WTC11 (cell line): ENCODE results near the gene CYP2C18. TPM values are rescaled to one million over a fixed set of nuclear protein-coding genes. Genes with fewer than 3 reads are reported as not detected.

Experiments
- ATAC-seq: fragments of 200-7000 bp; cut with Tn5 transposase; 2 replicates; pipeline ENCODE4 v1.10.0; 2021; ENCODE audit warnings: mild to moderate bottlenecking, moderate library complexity
- CTCF ChIA-PET: fragments of 300-600 bp; sonication (Branson Sonifier 250); formaldehyde crosslinking; loops from one replicate; lab custom pipeline; 2021; ENCODE audit warnings: antibody characterized with exemption; lab: Charles Lee
- POLR2A ChIA-PET: fragments of 350-600 bp; sonication (Branson Sonifier 250); formaldehyde crosslinking; loops from one replicate; lab custom pipeline; 2021; ENCODE audit warnings: antibody characterized with exemption; lab: Charles Lee
- DNase-seq: peaks from one replicate; pipeline ENCODE4 v3.0.0; 2021; ENCODE audit warnings: low spot score
- H3K27ac Mint-ChIP-seq: 2 replicates; pipeline ENCODE4 v1.8.0; 2021; ENCODE audit warnings: mixed read lengths
- H3K27me3 Mint-ChIP-seq: 2 replicates; pipeline ENCODE4 v1.8.0; 2021; ENCODE audit warnings: low read depth, mild to moderate bottlenecking, moderate library complexity, mixed read lengths
- H3K36me3 Mint-ChIP-seq: 2 replicates; pipeline ENCODE4 v1.8.0; 2021; ENCODE audit warnings: mixed read lengths
- H3K4me1 Mint-ChIP-seq: 2 replicates; pipeline ENCODE4 v1.8.0; 2022; ENCODE audit warnings: mixed read lengths
- H3K4me3 Mint-ChIP-seq: 2 replicates; pipeline ENCODE4 v1.8.0; 2021; ENCODE audit warnings: mild to moderate bottlenecking, moderate library complexity, mixed read lengths
- H3K9me3 Mint-ChIP-seq: 2 replicates; pipeline ENCODE4 v1.8.0; 2021; ENCODE audit warnings: mixed read lengths
- AFF4 ChIP-seq: sonication (generic); formaldehyde crosslinking; IDR thresholded peaks from 2 replicates; pipeline ENCODE4 v1.8.1; 2023; ENCODE audit warnings: mild to moderate bottlenecking, missing genetic modification reagents, borderline replicate concordance
- CBFB ChIP-seq: sonication (generic); formaldehyde crosslinking; IDR thresholded peaks from 2 replicates; pipeline ENCODE4 v1.8.1; 2022; ENCODE audit warnings: mild to moderate bottlenecking, low read depth, missing genetic modification reagents
- E2F5 ChIP-seq: sonication (generic); formaldehyde crosslinking; IDR thresholded peaks from 2 replicates; pipeline ENCODE4 v1.8.1; 2022; ENCODE audit warnings: mild to moderate bottlenecking, moderate library complexity, missing genetic modification reagents
- ESRRA ChIP-seq: sonication (generic); formaldehyde crosslinking; IDR thresholded peaks from 2 replicates; pipeline ENCODE4 v1.8.1; 2022; ENCODE audit warnings: mild to moderate bottlenecking, missing genetic modification reagents, borderline replicate concordance
- IRF1 ChIP-seq: sonication (generic); formaldehyde crosslinking; IDR thresholded peaks from 2 replicates; pipeline ENCODE4 v1.8.0; 2023; ENCODE audit warnings: missing genetic modification reagents
- JAZF1 ChIP-seq: fragments of 250-450 bp; sonication (Bioruptor Pico); IDR thresholded peaks from 2 replicates; pipeline ENCODE4 v1.9.0; 2021; ENCODE audit warnings: moderate library complexity, mild to moderate bottlenecking, inconsistent platforms
- JUN ChIP-seq: sonication (generic); formaldehyde crosslinking; IDR thresholded peaks from 2 replicates; pipeline ENCODE4 v1.8.0; 2023; ENCODE audit warnings: mild to moderate bottlenecking, missing genetic modification reagents
- MAX ChIP-seq: sonication (generic); formaldehyde crosslinking; IDR thresholded peaks from 2 replicates; pipeline ENCODE4 v1.8.0; 2022; ENCODE audit warnings: mild to moderate bottlenecking, missing genetic modification reagents
- MYBL2 ChIP-seq: sonication (generic); formaldehyde crosslinking; IDR thresholded peaks from 2 replicates; pipeline ENCODE4 v1.8.1; 2023; ENCODE audit warnings: mild to moderate bottlenecking, moderate library complexity, missing genetic modification reagents
- NFE2L1 ChIP-seq: sonication (generic); formaldehyde crosslinking; IDR thresholded peaks from 2 replicates; pipeline ENCODE4 v1.8.1; 2023; ENCODE audit warnings: missing genetic modification reagents
- RORB ChIP-seq: fragments of 250-450 bp; sonication (Bioruptor Pico); IDR thresholded peaks from 2 replicates; pipeline ENCODE4 v1.9.0; 2021; ENCODE audit warnings: mild to moderate bottlenecking
- STAT6 ChIP-seq: sonication (generic); formaldehyde crosslinking; conservative IDR thresholded peaks from 2 replicates; pipeline ENCODE4 v1.8.1; 2023; ENCODE audit warnings: mild to moderate bottlenecking, low read depth, missing genetic modification reagents, moderate library complexity
- ZNF263 ChIP-seq: sonication (generic); formaldehyde crosslinking; IDR thresholded peaks from 2 replicates; pipeline ENCODE4 v1.8.1; 2022; ENCODE audit warnings: low read depth, mild to moderate bottlenecking, moderate library complexity, missing genetic modification reagents
- ZNF396 ChIP-seq: fragments of 250-450 bp; sonication (Bioruptor Pico); IDR thresholded peaks from 2 replicates; pipeline ENCODE4 v1.8.0; 2021; ENCODE audit warnings: mild to moderate bottlenecking, moderate library complexity, borderline replicate concordance
- ZNF416 ChIP-seq: fragments of 250-450 bp; sonication (Bioruptor Pico); IDR thresholded peaks from 2 replicates; pipeline ENCODE4 v1.9.0; 2021; ENCODE audit warnings: mild to moderate bottlenecking, inconsistent platforms
- ZNF512 ChIP-seq: sonication (generic); formaldehyde crosslinking; IDR thresholded peaks from 2 replicates; pipeline ENCODE4 v1.8.1; 2022; ENCODE audit warnings: missing genetic modification reagents, borderline replicate concordance
- ZNF671 ChIP-seq: fragments of 250-450 bp; sonication (Bioruptor Pico); IDR thresholded peaks from 2 replicates; pipeline ENCODE4 v1.8.0; 2021; ENCODE audit warnings: mild to moderate bottlenecking
- total RNA-seq: library from RNA; stranded (reverse); gene quantifications from 3 replicates; pipeline ENCODE4 v1.2.3, GENCODE V29; 2021
- TF ChIP-seq, protein P1 (sequence below): fragments of 250-450 bp; sonication (Bioruptor Pico); conservative IDR thresholded peaks from 2 replicates; pipeline ENCODE4 v1.9.0; 2021; ENCODE audit warnings: mild to moderate bottlenecking

Gene CYP2C18
- total RNA-seq, 1 experiment from 2014 or later: 0.28 TPM

- no peak overlapping the region for H3K4me3 Mint-ChIP-seq
- H3K27me3 Mint-ChIP-seq: peaks cover 4% of the 10 kb centered on the region
- CTCF ChIA-PET: no interaction called here
- POLR2A ChIA-PET: no interaction called here
- ATAC-seq (no peak), DNase-seq (no peak)
- peaks cover 34% of the 10 kb centered on the region for H3K36me3 Mint-ChIP-seq
- no peak for TF ChIP-seq ESRRA (CRISPR knock-in tag)
- no peak for TF ChIP-seq ZNF671
- TF ChIP-seq, all 79 proteins: peak for 0
- H3K4me1 Mint-ChIP-seq: no peaks in the 10 kb centered on the region
- H3K9me3 Mint-ChIP-seq: peaks cover 60% of the 10 kb centered on the region
- no peak overlapping the region for H3K27ac Mint-ChIP-seq
These were observed 63.6 kb downstream of the CYP2C18 start for GRCh38 chr10:94747137-94747536.

DNA sequence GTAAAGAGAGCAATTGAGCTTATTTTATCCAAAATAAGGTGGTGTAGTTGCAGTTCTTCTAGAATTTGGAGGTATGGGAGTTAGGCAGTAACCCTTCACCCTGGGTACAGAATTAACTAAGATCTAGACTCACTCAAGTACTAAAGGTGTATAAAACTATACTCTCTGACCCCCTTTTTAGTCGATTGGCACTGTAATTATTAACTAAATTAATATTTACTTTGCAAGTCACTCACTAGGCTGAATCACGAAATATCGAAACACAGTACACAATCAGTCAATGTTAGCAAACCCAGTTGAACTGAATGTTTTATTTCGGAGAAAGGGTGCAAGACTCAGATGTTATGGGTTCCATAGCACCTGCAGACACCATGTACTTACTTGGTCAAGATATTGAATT lies 64.3 kb downstream of the CYP2C18 start:
- DNase-seq (no peak), ATAC-seq (no peak)
- Mint-ChIP-seq H3K27ac (no peak overlapping the region), H3K9me3 (peaks cover 53% of the 10 kb centered on the region), H3K4me3 (no peak overlapping the region), H3K4me1 (no peaks in the 10 kb centered on the region), H3K27me3 (peaks cover 4% of the 10 kb centered on the region), H3K36me3 (peaks cover 27% of the 10 kb centered on the region)
- ChIA-PET CTCF (no interaction called here), POLR2A (no interaction called here)
- TF ChIP-seq E2F5 (CRISPR knock-in tag) (no peak), ZNF416 (CRISPR knock-in tag) (no peak), MAX (no peak), JUN (CRISPR knock-in tag) (no peak), ZNF396 (CRISPR knock-in tag) (no peak), NFE2L1 (CRISPR knock-in tag) (no peak), ESRRA (CRISPR knock-in tag) (no peak), STAT6 (no peak), CBFB (CRISPR knock-in tag) (no peak), JAZF1 (CRISPR knock-in tag) (no peak), ZNF671 (no peak), AFF4 (no peak), RORB (CRISPR knock-in tag) (no peak), ZNF512 (CRISPR knock-in tag) (no peak), ZNF263 (CRISPR knock-in tag) (no peak), MYBL2 (CRISPR knock-in tag) (no peak), IRF1 (CRISPR knock-in tag) (no peak)
- TF ChIP-seq, protein P1, sequence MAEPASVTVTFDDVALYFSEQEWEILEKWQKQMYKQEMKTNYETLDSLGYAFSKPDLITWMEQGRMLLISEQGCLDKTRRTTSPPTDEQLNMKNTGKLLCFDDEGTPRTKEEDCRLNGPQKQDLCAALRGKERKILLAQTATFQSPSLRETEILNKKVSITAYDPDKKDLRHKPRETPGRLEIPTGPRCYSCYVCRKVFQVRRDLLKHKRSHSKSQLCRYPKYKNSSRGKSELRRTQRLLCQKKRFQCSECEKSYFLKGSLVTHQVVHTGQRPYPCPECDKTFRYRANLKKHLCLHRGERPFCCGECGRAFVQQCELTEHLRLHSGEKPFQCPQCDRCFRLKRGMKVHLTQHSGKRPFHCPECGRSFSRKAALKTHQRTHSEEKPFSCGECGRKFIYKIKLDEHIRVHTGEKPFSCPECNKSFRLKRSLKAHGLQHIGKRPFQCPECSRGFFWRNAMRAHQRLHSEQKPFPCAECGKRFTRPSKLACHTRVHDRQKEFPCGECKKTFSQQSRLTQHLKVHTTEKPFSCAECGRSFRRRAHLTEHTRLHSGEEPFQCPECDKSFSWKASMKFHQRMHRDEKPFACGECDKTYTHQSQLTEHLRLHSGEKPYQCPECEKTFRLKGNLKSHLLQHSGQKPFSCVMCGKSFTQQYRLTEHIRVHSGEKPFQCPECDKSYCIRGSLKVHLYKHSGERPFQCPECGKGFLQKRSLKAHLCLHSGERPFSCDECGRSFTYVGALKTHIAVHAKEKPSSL (CRISPR knock-in tag): no peak
